ENCODE data around the gene ABCC5.

DNA sequence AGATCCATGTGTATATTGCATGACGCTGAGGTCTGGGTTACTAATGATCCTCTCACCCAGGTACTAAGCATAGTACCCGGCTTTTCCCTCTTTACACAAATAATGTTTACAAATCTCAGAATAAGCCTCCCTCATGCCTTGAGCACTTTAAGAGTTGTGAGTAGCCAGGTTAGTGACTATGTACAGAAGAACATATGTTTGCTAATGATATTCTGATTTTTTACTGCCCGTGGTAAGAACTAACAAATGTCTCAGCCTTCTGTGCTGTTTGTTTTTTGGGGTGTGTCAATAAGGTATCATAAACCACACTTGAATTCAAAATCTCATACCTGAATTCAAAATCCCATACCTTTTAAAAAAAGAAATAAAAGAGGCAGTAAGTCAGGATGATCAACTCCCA is 59.5 kb downstream of the ABCC5 start:
- TF ChIP-seq, protein P1, sequence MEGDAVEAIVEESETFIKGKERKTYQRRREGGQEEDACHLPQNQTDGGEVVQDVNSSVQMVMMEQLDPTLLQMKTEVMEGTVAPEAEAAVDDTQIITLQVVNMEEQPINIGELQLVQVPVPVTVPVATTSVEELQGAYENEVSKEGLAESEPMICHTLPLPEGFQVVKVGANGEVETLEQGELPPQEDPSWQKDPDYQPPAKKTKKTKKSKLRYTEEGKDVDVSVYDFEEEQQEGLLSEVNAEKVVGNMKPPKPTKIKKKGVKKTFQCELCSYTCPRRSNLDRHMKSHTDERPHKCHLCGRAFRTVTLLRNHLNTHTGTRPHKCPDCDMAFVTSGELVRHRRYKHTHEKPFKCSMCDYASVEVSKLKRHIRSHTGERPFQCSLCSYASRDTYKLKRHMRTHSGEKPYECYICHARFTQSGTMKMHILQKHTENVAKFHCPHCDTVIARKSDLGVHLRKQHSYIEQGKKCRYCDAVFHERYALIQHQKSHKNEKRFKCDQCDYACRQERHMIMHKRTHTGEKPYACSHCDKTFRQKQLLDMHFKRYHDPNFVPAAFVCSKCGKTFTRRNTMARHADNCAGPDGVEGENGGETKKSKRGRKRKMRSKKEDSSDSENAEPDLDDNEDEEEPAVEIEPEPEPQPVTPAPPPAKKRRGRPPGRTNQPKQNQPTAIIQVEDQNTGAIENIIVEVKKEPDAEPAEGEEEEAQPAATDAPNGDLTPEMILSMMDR (conservative IDR thresholded peaks at IDR 0.05): no peak
- no peak for TF ChIP-seq ZFX (IDR thresholded peaks at IDR 0.05)
